IgD-negative memory B cell (primary cell): Measurements from ENCODE around the gene FAM53A. TPM values are rescaled to one million over a fixed set of nuclear protein-coding genes. Genes with fewer than 3 reads are reported as not detected.
A peak's percentile ranks its signal among the peaks of the same experiment; 100 is the strongest.

ENCODE experiments used
- H3K27ac Mint-ChIP-seq, 3 donors: one replicate each; pipeline ENCODE4 v1.8.0; 2020 to 2022; ENCODE audit warnings: mild to moderate bottlenecking in 3 of 3, mixed read lengths in 3 of 3, moderate library complexity in 1 of 3
- H3K27me3 Mint-ChIP-seq: one replicate; pipeline ENCODE4 v1.8.0; 2021; ENCODE audit warnings: mixed read lengths
- H3K36me3 Mint-ChIP-seq: one replicate; pipeline ENCODE4 v1.8.0; 2020; ENCODE audit warnings: mild to moderate bottlenecking, mixed read lengths
- H3K4me1 Mint-ChIP-seq, 3 donors: one replicate each; pipeline ENCODE4 v1.8.0; 2020 to 2022; ENCODE audit warnings: mixed read lengths in 3 of 3, mild to moderate bottlenecking in 1 of 3
- H3K4me3 Mint-ChIP-seq, 4 donors: one replicate each; pipeline ENCODE4 v1.8.0; 2020 to 2022; ENCODE audit warnings: mild to moderate bottlenecking in 4 of 4, mixed read lengths in 4 of 4, moderate library complexity in 3 of 4
- H3K9me3 Mint-ChIP-seq, 3 donors: one replicate each; pipeline ENCODE4 v1.8.0; 2020 to 2021; ENCODE audit warnings: mixed read lengths in 3 of 3, mild to moderate bottlenecking in 1 of 3
- polyA plus RNA-seq: library from polyadenylated mRNA; unstranded; fragments of 300-500 nt; fragmentation: Illumina TruSeq; gene quantifications from one replicate; pipeline ENCODE4 v1.2.3, GENCODE V29; 2021

The FAM53A gene
- polyA plus RNA-seq, 1 donor from 2014 or later, result 1.5 TPM

GRCh38 chr4:1664141-1664540 is 20.0 kb downstream of the FAM53A start:
- no peaks in the 10 kb centered on the region for H3K4me1 Mint-ChIP-seq
- no peak overlapping the region for H3K27ac Mint-ChIP-seq
- no peak overlapping the region for H3K4me3 Mint-ChIP-seq
- H3K27me3 Mint-ChIP-seq, result no peaks in the 10 kb centered on the region
- H3K9me3 Mint-ChIP-seq, result no peaks in the 10 kb centered on the region
- peaks cover 3% of the 10 kb centered on the region for H3K36me3 Mint-ChIP-seq

DNA sequence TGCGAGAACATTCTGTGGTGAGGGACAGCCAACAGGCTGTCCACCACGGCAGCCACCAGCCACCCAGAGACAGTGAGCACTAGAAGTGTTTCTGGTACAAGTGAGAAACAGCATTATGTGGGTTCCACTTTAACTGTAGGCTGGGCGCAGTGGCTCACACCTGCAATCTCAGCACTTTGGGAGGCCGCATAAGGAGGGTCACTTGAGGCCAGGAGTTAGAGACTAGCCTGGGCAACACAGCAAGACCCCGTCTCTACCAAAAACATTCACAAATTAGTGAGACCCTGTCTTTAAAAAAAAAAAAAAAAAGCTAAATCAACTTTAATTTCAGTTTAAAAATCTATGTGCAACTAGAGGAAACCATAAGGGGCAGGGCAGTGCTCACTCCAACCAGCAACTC is 20.6 kb downstream of the FAM53A start:
- Mint-ChIP-seq H3K4me1 (no peaks in the 10 kb centered on the region), H3K4me3 (peak overlapping the region in 1 of 4 donors; percentile 1), H3K27me3 (no peaks in the 10 kb centered on the region), H3K36me3 (peaks cover 3% of the 10 kb centered on the region), H3K27ac (no peak overlapping the region), H3K9me3 (no peaks in the 10 kb centered on the region)

- no peaks in the 10 kb centered on the region for H3K4me1 Mint-ChIP-seq
- H3K4me3 Mint-ChIP-seq, result no peak overlapping the region
Measured at GRCh38 chr4:1661695-1662094, 22.4 kb downstream of the FAM53A start.

GRCh38 chr4:1660948-1661677 is 23.0 kb downstream of the FAM53A start:
- no peaks in the 10 kb centered on the region for H3K4me1 Mint-ChIP-seq
- no peak overlapping the region for H3K4me3 Mint-ChIP-seq
- peaks cover 3% of the 10 kb centered on the region for H3K36me3 Mint-ChIP-seq
- H3K27ac Mint-ChIP-seq, result no peak overlapping the region
- H3K27me3 Mint-ChIP-seq, result no peaks in the 10 kb centered on the region
- H3K9me3 Mint-ChIP-seq, result no peaks in the 10 kb centered on the region

More at GRCh38 chr4:1661695-1662094, 22.4 kb downstream of the FAM53A start:
- H3K9me3 Mint-ChIP-seq, result no peaks in the 10 kb centered on the region
- peak overlapping the region in 1 of 3 donors; percentile 35 for H3K27ac Mint-ChIP-seq
- peaks cover 3% of the 10 kb centered on the region for H3K36me3 Mint-ChIP-seq
- H3K27me3 Mint-ChIP-seq, result no peaks in the 10 kb centered on the region

DNA sequence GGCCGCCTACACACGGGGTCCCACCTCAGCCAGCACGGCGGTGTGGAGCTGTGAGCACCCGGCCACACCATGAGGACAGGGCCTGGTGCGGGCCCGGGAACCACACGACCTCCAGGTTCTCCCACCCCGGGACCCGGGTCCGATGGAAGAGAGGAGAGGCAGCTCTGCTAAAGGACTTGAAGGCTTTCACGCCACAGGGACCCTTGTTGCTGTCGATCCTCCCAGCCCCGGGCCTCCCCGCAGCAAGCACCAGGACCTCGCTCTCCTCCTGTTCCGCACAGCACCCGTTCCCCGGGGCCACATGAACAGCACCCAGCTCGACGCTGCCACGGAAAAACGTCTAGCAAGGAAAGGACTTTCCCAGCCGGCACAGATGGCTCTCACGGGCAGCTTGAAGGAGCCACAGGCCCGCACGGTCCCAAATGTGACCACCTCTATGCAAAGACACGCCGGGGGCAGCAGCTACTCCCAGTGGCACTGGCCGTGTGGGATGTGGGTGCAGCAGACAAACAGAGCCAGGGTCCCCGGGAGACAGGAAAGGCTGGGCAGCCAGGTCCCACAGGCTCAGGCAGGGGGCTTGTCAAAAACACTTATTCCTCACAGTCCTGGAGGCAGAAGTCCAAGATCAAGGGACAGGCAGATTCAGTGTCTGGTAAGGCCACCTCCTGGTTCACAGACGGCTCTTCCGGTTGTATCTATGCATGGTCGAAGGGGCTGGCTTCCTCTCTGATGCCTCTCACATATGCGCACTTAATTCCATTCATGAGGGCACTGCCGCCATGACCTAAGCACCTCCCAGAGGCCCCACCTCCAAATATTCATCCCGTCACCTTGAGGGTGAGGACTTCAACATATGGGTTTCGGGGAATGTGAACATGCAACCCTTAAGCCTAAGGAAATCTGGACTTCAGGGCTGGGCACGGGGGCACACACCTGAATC is 24.7 kb downstream of the FAM53A start:
- Mint-ChIP-seq H3K9me3 (no peaks in the 10 kb centered on the region), H3K4me3 (no peak overlapping the region), H3K27ac (peak overlapping the region in 1 of 3 donors; percentile 37), H3K4me1 (no peaks in the 10 kb centered on the region), H3K27me3 (no peaks in the 10 kb centered on the region), H3K36me3 (peaks cover 3% of the 10 kb centered on the region)

DNA sequence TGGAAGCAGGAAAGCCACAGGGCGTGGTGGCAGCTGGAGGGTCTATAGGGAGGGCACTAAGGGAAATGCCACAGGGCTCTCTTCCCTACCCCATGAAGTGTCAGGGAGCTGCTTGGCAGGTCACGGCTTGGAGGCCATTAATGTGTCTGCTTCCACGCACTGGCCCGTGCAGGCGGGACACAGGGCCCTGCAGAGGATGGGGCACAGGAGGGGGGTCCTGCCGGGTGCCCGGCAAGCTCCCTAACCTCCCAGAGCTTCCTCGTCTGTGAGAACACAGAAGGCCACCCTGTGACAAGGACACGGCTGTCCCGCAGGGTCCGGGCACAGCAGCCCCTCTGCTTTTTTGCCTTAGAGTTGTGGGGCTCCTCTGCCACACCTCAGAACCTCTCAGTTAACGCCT is 25.5 kb downstream of the FAM53A start:
- Mint-ChIP-seq H3K36me3 (no peaks in the 10 kb centered on the region), H3K27ac (no peak overlapping the region), H3K4me3 (no peak overlapping the region), H3K4me1 (no peaks in the 10 kb centered on the region), H3K27me3 (no peaks in the 10 kb centered on the region), H3K9me3 (no peaks in the 10 kb centered on the region)

DNA sequence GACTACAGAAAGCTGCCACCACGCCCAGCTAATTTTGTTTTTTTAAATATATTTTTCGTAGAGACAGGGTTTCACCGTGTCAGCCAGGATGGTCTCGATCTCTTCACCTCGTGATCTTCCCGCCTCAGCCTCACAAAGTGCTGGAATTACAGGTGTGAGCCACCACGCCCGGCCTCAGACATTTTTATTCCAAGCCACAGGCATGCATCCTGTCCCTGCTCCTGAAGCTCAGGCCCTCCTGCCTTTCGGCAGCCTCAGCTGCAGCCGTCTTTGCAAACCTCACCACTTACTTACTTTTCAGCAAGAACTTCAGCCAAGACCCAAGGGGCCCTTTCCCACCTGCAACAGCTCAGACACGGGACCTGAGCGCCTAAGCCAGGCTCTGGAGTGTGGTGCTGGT is 26.0 kb downstream of the FAM53A start:
- Mint-ChIP-seq H3K9me3 (no peaks in the 10 kb centered on the region), H3K27ac (no peak overlapping the region), H3K4me1 (no peaks in the 10 kb centered on the region), H3K27me3 (no peaks in the 10 kb centered on the region), H3K4me3 (no peak overlapping the region), H3K36me3 (no peaks in the 10 kb centered on the region)

GRCh38 chr4:1656986-1657385 is 27.1 kb downstream of the FAM53A start:
- H3K4me3 Mint-ChIP-seq, result no peak overlapping the region

DNA sequence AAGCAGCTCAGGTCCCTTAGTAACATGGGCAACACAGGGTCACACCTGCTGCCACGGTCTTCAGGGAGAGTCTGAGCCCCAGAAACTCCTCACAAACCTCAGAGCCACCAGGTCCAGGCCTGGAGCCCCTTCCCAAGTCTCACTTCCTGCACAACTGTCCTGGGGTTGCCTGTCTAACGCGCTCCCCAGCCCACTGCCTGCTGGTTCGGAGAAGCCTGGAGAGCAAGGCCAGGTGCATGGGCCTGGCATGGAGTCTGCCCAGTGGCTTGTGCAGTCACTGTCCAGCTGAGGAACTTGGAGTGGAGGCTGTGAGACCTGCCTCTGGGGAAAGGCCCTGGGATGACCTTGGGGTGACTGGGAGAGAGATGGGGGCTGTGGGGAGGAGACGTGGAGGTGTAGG is 28.0 kb downstream of the FAM53A start:
- Mint-ChIP-seq H3K9me3 (no peaks in the 10 kb centered on the region), H3K4me3 (no peak overlapping the region), H3K27ac (peak overlapping the region in 1 of 3 donors; percentile 62), H3K27me3 (no peaks in the 10 kb centered on the region), H3K4me1 (no peaks in the 10 kb centered on the region), H3K36me3 (no peaks in the 10 kb centered on the region)

More at GRCh38 chr4:1656986-1657385, 27.1 kb downstream of the FAM53A start:
- no peak overlapping the region for H3K27ac Mint-ChIP-seq
- H3K4me1 Mint-ChIP-seq, result no peaks in the 10 kb centered on the region
- H3K9me3 Mint-ChIP-seq, result no peaks in the 10 kb centered on the region
- no peaks in the 10 kb centered on the region for H3K36me3 Mint-ChIP-seq
- H3K27me3 Mint-ChIP-seq, result no peaks in the 10 kb centered on the region

DNA sequence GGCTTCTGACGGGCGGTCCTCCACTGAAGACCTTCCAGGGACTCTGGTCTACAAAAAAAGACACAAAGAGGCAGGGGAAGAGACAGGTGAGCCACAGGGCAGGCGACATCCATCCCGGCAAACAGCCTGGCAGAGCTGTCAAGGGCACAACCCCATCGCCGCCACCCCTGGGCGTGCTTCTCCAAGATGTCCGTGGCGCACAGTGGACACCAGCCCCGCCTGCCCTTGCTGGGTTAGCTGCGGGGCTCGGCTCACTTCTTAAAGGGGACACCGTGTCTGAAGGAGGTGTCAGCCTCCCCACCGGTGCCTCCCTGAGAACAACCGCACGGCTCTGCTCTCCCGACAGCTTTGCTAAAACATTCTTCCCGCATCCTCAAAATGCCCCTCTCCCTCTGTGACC is 28.4 kb downstream of the FAM53A start:
- no peaks in the 10 kb centered on the region for H3K27me3 Mint-ChIP-seq
- H3K27ac Mint-ChIP-seq, result peak overlapping the region in 1 of 3 donors; percentile 62
- no peaks in the 10 kb centered on the region for H3K9me3 Mint-ChIP-seq
- H3K4me3 Mint-ChIP-seq, result no peak overlapping the region
- no peaks in the 10 kb centered on the region for H3K36me3 Mint-ChIP-seq
- no peaks in the 10 kb centered on the region for H3K4me1 Mint-ChIP-seq

DNA sequence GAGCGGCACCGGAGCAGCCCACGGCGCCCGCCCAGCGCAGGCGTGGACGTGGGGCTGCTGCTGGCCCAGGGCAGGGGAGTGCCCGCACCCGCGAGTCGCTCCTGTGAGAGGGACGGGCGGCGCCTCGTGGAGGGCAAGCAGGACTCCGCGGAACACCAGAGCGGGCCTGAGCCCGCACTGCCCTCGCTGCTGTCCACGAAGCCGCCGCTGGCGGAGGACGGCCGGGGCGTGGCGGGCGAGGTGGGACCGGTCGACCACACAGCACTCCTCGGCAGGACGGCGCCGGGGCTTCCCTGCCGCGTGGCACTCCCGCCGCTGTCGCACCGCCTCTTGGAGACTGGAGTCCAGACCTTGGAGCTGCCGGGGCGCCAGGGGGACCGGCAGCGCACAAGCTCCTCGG is 29.0 kb downstream of the FAM53A start:
- Mint-ChIP-seq H3K27ac (no peak overlapping the region), H3K4me3 (no peak overlapping the region), H3K4me1 (no peaks in the 10 kb centered on the region), H3K27me3 (no peaks in the 10 kb centered on the region), H3K9me3 (no peaks in the 10 kb centered on the region), H3K36me3 (no peaks in the 10 kb centered on the region)

DNA sequence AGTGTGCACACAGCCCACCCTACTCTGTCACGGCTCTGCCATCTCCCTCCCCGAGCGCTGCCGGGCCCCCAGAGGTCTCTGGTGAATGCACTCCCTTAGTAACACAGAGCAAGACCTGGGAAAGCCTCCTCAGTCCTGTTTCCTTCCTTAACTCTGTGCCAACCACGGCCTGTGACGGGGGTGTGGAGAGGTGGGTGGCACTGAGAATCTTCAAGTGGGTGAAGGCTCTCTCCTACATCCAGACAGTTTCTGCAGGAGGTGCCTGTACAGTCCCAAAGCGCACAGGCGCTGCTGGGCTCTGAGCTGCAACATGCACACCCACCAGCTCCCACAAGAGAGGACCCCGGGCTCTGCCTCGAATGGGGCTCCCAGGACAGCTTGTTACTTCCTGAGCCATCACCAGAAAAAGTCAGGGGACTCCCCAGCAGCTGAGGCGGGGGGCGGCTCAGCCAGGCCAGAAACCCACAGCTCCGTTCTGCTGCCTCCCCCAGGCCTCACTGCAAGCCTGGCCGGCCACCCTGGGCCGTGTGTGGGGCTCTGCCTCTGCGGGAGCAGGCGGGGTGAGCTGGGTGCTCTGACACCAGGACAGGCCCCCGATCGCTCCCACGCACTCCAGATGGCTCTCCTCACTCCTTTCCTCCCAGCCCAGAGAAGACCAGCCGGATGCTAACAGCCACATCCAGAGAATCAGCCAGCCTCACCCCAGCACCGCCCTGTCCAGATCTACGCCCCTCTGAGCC is 29.7 kb downstream of the FAM53A start:
- no peak overlapping the region for H3K27ac Mint-ChIP-seq
- H3K9me3 Mint-ChIP-seq, result no peaks in the 10 kb centered on the region
- H3K4me3 Mint-ChIP-seq, result no peak overlapping the region
- no peaks in the 10 kb centered on the region for H3K36me3 Mint-ChIP-seq
- no peaks in the 10 kb centered on the region for H3K27me3 Mint-ChIP-seq
- no peaks in the 10 kb centered on the region for H3K4me1 Mint-ChIP-seq

- H3K4me3 Mint-ChIP-seq, result no peak overlapping the region
- no peaks in the 10 kb centered on the region for H3K4me1 Mint-ChIP-seq
- H3K27me3 Mint-ChIP-seq, result no peaks in the 10 kb centered on the region
- no peaks in the 10 kb centered on the region for H3K36me3 Mint-ChIP-seq
- H3K9me3 Mint-ChIP-seq, result no peaks in the 10 kb centered on the region
- H3K27ac Mint-ChIP-seq, result no peak overlapping the region
Measured at GRCh38 chr4:1653776-1654175, 30.3 kb downstream of the FAM53A start.

GRCh38 chr4:1652088-1652487 is 32.0 kb downstream of the FAM53A start:
- H3K4me1 Mint-ChIP-seq, result no peaks in the 10 kb centered on the region
- H3K27ac Mint-ChIP-seq, result no peak overlapping the region
- no peaks in the 10 kb centered on the region for H3K27me3 Mint-ChIP-seq
- H3K9me3 Mint-ChIP-seq, result no peaks in the 10 kb centered on the region
- no peak overlapping the region for H3K4me3 Mint-ChIP-seq
- no peaks in the 10 kb centered on the region for H3K36me3 Mint-ChIP-seq

- H3K4me3 Mint-ChIP-seq, result no peak overlapping the region
- H3K27me3 Mint-ChIP-seq, result no peaks in the 10 kb centered on the region
- H3K4me1 Mint-ChIP-seq, result no peaks in the 10 kb centered on the region
- H3K27ac Mint-ChIP-seq, result no peak overlapping the region
- no peaks in the 10 kb centered on the region for H3K9me3 Mint-ChIP-seq
- no peaks in the 10 kb centered on the region for H3K36me3 Mint-ChIP-seq
Measured at GRCh38 chr4:1651609-1652008, 32.5 kb downstream of the FAM53A start.
